HPDE6-E6E7 (cell line): ENCODE measurements around the gene RCC1.
A peak's percentile ranks its signal among the peaks of the same experiment; 100 is the strongest.
"Not testable (repeated sequence)": the region's sequence is repeated elsewhere in the genome, so short reads cannot be mapped to it uniquely, and the experiment has no call there.

Experiments used
- DNase-seq: peaks from one replicate; pipeline ENCODE4 v3.0.0; 2011; ENCODE audit warnings: missing footprints; ENCODE audit errors: extremely low spot score

The RCC1 gene

DNA sequence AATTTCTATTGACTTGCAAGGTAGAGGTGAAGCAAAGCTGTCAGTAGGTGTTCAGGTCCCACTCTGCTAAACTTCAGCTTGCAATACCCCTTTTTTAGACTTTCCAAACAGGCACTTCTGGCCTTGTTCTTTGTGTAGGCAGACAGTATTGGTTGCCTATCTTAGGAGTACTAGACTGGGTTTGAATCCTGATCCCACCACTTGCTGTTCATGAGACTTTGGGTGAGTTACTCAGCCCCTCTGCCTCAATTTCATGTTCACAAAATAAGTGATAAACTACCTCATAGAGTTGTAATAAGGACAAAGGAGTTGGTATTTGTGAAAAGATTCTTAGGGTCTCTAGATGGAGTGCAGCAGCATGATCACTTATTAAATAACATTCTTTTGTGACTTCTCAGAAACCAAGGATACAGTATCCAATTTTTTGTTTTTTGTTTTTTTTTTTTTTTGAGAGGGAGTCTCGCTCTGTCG is 5.2 kb downstream of the RCC1 start:
- DNase-seq = no peak

DNA sequence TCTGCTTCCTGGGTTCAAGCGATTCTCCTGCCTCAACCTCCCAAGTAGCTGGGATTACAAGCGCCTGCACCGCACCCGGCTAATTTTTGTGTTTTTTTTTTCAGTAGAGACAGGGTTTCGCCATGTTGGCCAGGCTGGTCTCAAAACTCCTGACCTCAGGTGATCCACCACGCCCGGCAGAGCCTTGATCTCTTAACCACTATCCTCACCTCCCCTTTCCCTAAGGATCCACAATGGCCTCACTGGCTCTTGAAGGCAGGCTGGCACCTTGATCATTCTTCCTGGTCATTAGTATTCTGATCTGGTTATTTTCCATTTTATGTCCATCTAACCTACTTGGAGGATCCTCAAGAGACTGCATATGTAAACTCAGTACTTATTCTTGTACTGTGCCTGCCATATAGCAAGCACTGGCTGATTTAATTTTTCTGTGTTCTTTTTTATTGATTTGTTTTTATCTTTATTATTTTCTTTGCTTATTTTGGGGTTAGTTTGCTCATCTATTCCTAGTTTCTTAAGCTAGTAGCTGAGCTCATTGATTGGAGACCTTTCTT is 6.3 kb downstream of the RCC1 start:
- DNase-seq = no peak

GRCh38 chr1:28514445-28514933 is 8.6 kb downstream of the RCC1 start:
- DNase-seq = not testable (repeated sequence)

GRCh38 chr1:28516518-28516956 is 10.7 kb downstream of the RCC1 start:
- no peak for DNase-seq

GRCh38 chr1:28517649-28517999 is 11.8 kb downstream of the RCC1 start:
- no peak for DNase-seq

DNA sequence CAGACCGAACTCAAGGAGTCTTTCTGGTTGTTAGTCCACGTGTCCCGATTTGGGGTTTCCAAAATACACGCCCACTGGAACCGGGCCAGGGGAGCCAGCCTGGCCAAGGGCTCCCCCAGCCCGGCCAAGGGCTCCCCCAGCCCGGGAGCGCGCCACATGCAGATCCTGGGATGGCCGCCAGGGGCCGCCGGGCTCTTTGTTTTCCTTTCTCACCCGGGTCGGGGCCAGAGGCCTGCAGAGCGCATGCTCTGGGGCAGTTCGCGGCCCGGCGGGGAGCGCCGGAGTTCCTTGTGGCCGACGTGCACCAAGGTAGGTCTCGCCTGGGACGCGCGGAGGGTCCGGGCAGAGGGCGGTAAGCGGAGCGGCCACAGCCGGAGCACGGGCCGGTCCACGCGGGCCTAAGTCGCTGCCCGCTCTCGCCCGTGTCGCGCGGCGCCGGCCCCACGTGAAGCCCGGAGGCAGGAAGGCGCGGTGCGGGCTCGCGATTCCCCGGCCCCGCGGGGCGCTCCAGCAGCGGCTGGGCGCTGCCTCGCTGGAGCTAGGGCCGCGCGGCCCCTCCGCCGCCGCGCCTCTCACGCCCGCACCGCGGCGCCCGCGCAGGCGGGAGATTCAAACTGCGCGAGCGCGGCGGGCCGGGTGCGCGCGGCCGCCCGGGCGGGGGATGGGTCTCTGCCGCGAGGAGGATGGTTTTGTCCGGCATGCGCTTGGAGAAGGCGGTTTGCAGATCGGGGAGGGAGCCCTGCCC is 12.3 kb downstream of the RCC1 start:
- DNase-seq = peak; percentile 88

DNA sequence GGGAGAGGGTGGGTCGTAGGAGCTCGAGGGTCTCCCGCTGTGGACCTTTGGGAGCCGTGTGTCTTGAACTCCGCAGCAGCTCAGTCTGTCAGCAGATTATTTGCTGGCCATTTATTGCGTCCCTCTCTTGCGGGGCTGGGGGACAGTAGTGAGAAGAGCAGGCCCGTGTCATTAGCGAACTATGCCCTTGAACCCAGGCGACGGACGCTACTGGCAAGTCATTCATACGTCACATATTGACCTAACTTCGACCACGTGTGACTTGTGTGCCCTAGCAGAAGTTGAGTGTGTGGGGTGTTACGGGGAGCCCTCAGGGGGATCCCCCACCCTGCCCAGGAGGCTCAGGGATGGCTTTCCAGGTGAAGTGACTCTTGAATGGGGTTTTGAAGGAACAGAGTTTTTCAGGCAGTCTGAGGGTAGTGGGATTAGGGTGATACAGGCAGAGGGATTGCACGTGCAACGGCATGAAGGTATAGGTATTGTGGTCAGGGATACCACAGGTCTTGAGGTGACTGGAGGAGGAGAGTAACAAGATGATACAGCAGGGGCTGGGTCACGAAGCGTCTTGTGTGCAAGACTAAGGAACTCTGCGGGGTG is 13.0 kb downstream of the RCC1 start:
- no peak for DNase-seq

GRCh38 chr1:28519946-28520725 is 14.3 kb downstream of the RCC1 start:
- no peak for DNase-seq

- DNase-seq = not testable (repeated sequence)
These were observed 15.0 kb downstream of the RCC1 start for GRCh38 chr1:28520796-28521195.

- no peak for DNase-seq
These were observed 15.8 kb downstream of the RCC1 start for GRCh38 chr1:28521502-28522164.

- DNase-seq = not testable (repeated sequence)
These were observed 16.7 kb downstream of the RCC1 start for GRCh38 chr1:28522537-28522936.

DNA sequence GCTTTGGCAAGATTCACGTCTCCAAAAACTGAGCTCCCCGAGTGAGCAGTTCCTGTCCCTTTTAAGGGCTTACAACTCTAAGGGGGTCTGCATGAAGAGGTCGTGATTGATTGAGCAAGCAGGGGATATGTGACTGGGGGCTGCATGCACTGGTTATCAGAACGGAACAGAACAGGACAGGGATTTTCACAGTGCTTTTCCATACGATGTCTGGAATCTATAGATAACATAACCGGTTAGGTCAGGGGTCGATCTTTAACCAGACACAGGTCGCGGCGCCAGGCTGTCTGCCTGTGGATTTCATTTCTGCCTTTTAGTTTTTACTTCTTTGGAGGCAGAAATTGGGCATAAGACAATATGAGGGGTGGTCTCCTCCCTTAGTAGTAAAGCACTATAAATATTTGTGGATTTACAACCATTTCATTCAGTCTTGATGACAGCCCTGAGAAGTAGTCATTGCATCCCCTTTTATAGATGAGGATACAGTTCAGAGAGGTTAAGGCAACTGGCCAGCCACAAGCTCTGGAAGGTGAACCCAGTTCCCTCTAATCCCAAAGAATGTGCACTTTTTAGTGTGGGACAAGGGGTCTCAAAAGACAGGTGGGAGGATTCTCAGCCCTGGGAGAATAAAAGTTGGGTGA is 19.3 kb downstream of the RCC1 start:
- DNase-seq = not testable (repeated sequence)

DNA sequence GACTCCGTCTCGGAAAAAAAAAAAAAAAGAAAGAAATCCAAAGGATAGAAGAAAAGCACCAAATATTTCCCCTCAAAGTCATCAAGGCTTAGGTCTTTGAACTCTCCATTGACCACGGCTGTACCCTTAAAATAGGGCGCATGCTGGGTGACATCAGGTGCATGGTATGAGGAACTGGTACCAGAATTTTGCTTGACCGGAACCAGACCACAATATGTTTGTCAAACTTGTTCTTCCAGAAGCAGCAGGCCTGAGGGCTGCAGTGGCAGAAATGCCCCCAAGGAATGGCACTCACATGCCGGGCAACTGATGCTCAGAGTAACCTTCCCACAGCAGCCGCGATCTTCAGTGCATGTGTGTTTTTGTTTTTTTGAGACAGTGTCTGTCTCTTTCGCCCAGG is 21.0 kb downstream of the RCC1 start:
- DNase-seq = no peak

DNA sequence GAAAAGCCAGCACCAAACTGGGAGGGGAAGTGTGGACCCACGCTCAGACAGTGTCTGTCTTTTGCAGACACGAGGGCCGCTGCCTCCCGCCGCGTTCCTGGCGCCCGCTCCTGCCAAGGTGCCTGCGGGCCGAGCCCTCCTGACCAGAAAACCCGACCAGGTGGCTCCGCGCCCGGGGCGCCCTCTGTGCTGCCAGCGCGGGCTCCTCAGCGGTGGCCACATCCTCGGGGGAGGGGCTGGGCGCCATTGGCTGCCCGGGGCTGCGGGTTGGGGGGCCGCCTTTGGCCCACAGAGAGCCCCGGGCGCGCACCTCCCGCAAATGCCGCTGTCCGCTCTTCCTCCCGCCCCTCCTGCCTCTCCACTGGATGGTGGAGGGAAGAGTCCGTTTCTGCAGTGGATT is 24.6 kb downstream of the RCC1 start:
- DNase-seq = no peak

DNA sequence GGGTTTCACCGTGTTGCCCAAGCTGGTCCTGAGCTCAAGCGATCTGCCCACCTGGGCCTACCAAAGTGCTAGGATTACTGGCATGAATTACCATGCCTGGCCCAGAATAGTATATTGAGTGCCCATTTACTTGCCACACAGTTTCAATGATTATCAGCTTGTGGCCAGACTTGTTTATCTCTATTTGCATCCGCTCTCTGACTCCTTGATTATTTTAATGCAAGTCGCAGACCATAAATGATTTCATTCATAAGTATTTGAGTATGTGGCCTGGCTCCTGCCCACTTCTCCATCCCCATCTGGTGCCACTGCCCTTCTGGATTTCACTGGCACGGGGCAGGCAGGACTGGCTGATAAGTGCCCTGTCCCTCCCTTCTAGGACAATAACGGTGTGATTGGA is 28.8 kb downstream of the RCC1 start:
- no peak for DNase-seq

DNA sequence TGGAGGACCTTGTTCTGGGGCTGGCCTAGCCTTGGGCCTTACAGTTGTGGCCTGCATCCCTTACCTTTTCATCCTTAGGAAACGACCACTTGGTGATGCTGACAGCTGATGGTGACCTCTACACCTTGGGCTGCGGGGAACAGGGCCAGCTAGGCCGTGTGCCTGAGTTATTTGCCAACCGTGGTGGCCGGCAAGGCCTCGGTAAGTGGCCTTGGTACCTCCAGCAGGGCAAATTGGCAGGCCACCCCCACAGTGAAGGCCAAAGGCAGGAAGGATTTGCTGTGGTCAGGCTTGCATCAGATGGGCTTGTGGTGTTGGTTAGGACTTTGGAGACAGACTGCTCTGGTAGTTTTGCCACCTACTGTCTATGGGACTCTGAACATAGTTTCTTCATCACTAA is 29.3 kb downstream of the RCC1 start:
- no peak for DNase-seq

GRCh38 chr1:28537457-28538199 is 31.8 kb downstream of the RCC1 start:
- no peak for DNase-seq

DNA sequence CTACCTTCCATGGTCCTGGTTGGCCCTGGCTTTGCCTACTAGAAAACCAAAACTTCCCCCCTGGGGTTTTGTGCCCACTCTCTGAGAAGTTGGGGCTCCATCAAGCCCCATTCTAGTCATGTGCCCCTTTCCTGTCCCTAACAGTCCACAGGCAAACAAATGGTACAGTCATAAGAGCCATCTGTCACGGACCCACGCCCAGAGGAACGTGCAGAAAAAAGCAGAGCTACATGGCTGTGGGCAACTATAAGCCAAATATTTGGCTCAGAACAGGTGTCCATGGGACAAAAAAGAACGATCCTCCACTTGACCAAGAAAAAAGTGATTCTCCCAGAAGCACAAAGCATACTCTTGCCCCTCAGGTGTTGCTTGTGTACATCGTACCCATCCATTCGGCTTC is 32.4 kb downstream of the RCC1 start:
- no peak for DNase-seq

DNA sequence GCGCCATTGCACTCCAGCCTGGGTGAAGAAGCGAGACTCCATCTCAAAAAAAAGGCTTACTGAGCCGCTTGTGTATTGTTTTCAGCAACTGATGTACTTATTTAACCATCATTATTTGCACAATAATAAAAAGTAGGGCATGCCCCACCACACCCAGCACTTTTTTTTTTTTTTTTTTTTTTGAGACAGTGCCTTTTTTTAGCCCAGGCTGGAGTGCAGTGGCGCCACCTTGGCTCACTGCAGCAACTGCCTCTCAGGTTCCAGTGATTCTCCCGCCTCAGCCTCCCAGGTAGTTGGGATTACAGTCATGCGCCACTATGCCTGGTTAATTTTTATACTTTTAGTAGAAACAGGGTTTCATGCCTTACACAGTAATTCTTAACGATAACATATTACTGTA is 34.8 kb downstream of the RCC1 start:
- no peak for DNase-seq

DNA sequence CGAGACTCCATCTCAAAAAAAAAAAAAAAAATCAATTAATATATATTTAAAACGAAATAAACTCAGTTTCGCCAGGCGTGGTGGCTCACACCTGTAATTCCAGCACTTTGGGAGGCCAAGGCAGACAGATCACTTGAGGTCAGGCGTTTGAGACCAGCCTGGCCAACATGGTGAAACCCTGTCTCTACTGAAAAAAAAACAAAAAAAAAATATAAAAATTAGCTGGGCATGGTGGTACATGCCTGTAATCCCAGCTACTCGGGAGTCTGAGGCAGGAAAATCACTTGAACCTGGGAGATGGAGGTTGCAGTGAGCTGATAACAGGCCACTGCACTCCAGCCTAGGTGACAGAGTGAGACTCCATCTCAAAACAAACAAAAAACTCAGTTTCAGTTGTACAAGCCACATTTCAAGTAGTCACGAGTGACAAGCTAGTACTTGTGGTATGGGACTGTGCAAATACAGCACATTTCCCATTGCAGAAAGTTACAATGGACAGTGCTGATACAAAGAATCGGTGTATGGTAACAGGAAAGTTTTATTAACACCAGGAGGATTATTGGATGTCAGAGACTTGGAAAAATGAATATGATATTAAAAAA is 35.7 kb downstream of the RCC1 start:
- not testable (repeated sequence) for DNase-seq
